Tibial nerve (tissue), 3 donors: ENCODE measurements around the gene TOR4A.

Experiments used
- CTCF ChIP-seq, 5 experiments: fragments of 200-600 bp in 3 of 5; fragments of 450-650 bp in 2 of 5; sonication (generic) in 3 of 5; IDR thresholded peaks; one replicate each; pipeline ENCODE4 v1.5.1; 2016 to 2019; ENCODE audit warnings: antibody characterized with exemption in 5 of 5, mild to moderate bottlenecking in 3 of 5, moderate library complexity in 2 of 5
- POLR2A ChIP-seq, 2 donors: fragments of 450-650 bp; IDR thresholded peaks; one replicate each; pipeline ENCODE4 v1.6.1; 2017; ENCODE audit warnings: antibody characterized with exemption in 2 of 2, mild to moderate bottlenecking in 2 of 2, moderate library complexity in 2 of 2

GRCh38 chr9:137240318-137240840 lies 37.1 kb upstream of the TOR4A start:
- TF ChIP-seq CTCF (IDR thresholded peaks at IDR 0.05) (no peak), POLR2A (IDR thresholded peaks at IDR 0.05) (no peak)
